OCI-LY1 (cell line): ENCODE results near the gene ESYT1.

Source experiments
- H2AFZ ChIP-seq: fragments of 200-600 bp; sonication (generic), shearing (Covaris generic); 2 replicates; pipeline ENCODE4 v1.6.0; 2014; ENCODE audit warnings: antibody characterized with exemption, mild to moderate bottlenecking, low read length
- H3F3A ChIP-seq: fragments of 200-600 bp; sonication (generic), shearing (Covaris generic); 2 replicates; pipeline ENCODE4 v1.6.0; 2014; ENCODE audit warnings: mild to moderate bottlenecking, antibody characterized with exemption, low read length, moderate library complexity; ENCODE audit not compliant: insufficient read depth
- H3K27ac ChIP-seq: fragments of 200-600 bp; sonication (generic); 2 replicates; pipeline ENCODE4 v1.5.1; 2014; ENCODE audit warnings: low read length, mixed run types, mild to moderate bottlenecking, low read depth; ENCODE audit not compliant: poor library complexity, severe bottlenecking
- H3K27me3 ChIP-seq: fragments of 200-600 bp; sonication (generic); 2 replicates; pipeline ENCODE4 v1.6.0; 2014; ENCODE audit warnings: antibody characterized with exemption, mild to moderate bottlenecking, low read length, moderate library complexity; ENCODE audit not compliant: insufficient read depth
- H3K36me3 ChIP-seq: fragments of 200-600 bp; sonication (generic); 2 replicates; pipeline ENCODE4 v1.6.1; 2014; ENCODE audit warnings: mild to moderate bottlenecking, antibody characterized with exemption, low read length, moderate library complexity, mixed read lengths; ENCODE audit not compliant: insufficient read depth
- H3K4me1 ChIP-seq: fragments of 200-600 bp; sonication (generic); 2 replicates; pipeline ENCODE4 v1.5.1; 2014; ENCODE audit warnings: mild to moderate bottlenecking, low read length, moderate library complexity; ENCODE audit not compliant: insufficient read depth, severe bottlenecking
- H3K4me2 ChIP-seq: fragments of 200-600 bp; sonication (generic), shearing (Covaris generic); 2 replicates; pipeline ENCODE4 v1.6.1; 2014; ENCODE audit warnings: low read length
- H3K4me3 ChIP-seq: fragments of 200-600 bp; sonication (generic); 2 replicates; pipeline ENCODE4 v1.5.1; 2014; ENCODE audit warnings: low read length, low read depth, mild to moderate bottlenecking, mixed read lengths; ENCODE audit not compliant: poor library complexity, severe bottlenecking
- H3K79me2 ChIP-seq: fragments of 200-600 bp; shearing (Covaris generic); 2 replicates; pipeline ENCODE4 v1.6.1; 2016; ENCODE audit warnings: mixed run types, low read length, mixed read lengths; ENCODE audit not compliant: insufficient read depth
- H3K9ac ChIP-seq: fragments of 200-600 bp; sonication (generic), shearing (Covaris generic); 2 replicates; pipeline ENCODE4 v1.6.1; 2014; ENCODE audit warnings: mild to moderate bottlenecking, low read length, mixed read lengths
- H3K9me2 ChIP-seq: fragments of 200-600 bp; sonication (generic), shearing (Covaris generic); 2 replicates; pipeline ENCODE4 v1.6.1; 2014; ENCODE audit warnings: low read depth, mild to moderate bottlenecking, low read length, mixed read lengths
- H3K9me3 ChIP-seq: fragments of 200-600 bp; shearing (Covaris generic); 2 replicates; pipeline ENCODE4 v1.6.1; 2014; ENCODE audit warnings: low read length, mixed read lengths
- H4K20me1 ChIP-seq: fragments of 200-600 bp; sonication (generic), shearing (Covaris generic); 2 replicates; pipeline ENCODE4 v1.6.0; 2016; ENCODE audit warnings: mild to moderate bottlenecking, low read length; ENCODE audit not compliant: insufficient read depth
- EZH2 ChIP-seq: fragments of 200-600 bp; sonication (generic), shearing (Covaris generic); IDR thresholded peaks from 2 replicates; pipeline ENCODE4 v1.8.0; 2017; ENCODE audit warnings: borderline replicate concordance, mixed run types, mild to moderate bottlenecking, antibody characterized with exemption, low read length, moderate library complexity, mixed read lengths
- TF ChIP-seq, protein P1 (sequence below): fragments of 200-600 bp; sonication (generic), shearing (Covaris generic); IDR thresholded peaks from 2 replicates; pipeline ENCODE4 v1.5.1; 2017; ENCODE audit warnings: mild to moderate bottlenecking, antibody characterized with exemption, low read length, moderate library complexity, mixed read lengths

ESYT1 gene

DNA sequence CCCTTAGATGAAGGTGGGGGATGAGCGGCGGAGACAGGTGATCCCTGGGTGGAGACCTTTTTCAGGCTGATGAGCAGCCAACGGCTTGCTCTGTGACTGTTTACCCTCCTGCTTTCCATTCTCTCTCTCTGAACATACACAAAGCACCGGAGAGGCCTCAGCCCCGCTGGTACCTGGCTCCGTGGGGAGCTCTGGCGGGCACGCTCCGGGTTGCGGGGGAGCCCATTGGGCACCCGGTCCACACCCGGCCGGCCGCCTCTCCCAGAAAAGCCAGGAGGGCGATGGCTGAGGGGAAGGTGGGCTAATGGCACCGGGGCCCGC lies 60.7 kb downstream of the ESYT1 start:
- H3K9ac ChIP-seq: peak overlapping the region; percentile 95
- H2AFZ ChIP-seq: no peak overlapping the region
- peak overlapping the region; percentile 57 for H3K27ac ChIP-seq
- H3F3A ChIP-seq: peaks cover 9% of the 10 kb centered on the region; the same call in 1 of the 2 replicates
- no peaks in the 10 kb centered on the region for H3K27me3 ChIP-seq
- peak overlapping the region; percentile 98 for H3K4me3 ChIP-seq
- no peaks in the 10 kb centered on the region for H3K9me2 ChIP-seq
- H4K20me1 ChIP-seq: no peaks in the 10 kb centered on the region
- H3K36me3 ChIP-seq: peaks cover 38% of the 10 kb centered on the region
- peak overlapping the region; percentile 94 for H3K4me2 ChIP-seq
- peaks cover 33% of the 10 kb centered on the region for H3K4me1 ChIP-seq
- H3K9me3 ChIP-seq: no peaks in the 10 kb centered on the region
- peaks cover 24% of the 10 kb centered on the region for H3K79me2 ChIP-seq
- no peak for TF ChIP-seq EZH2
- TF ChIP-seq, protein P1, sequence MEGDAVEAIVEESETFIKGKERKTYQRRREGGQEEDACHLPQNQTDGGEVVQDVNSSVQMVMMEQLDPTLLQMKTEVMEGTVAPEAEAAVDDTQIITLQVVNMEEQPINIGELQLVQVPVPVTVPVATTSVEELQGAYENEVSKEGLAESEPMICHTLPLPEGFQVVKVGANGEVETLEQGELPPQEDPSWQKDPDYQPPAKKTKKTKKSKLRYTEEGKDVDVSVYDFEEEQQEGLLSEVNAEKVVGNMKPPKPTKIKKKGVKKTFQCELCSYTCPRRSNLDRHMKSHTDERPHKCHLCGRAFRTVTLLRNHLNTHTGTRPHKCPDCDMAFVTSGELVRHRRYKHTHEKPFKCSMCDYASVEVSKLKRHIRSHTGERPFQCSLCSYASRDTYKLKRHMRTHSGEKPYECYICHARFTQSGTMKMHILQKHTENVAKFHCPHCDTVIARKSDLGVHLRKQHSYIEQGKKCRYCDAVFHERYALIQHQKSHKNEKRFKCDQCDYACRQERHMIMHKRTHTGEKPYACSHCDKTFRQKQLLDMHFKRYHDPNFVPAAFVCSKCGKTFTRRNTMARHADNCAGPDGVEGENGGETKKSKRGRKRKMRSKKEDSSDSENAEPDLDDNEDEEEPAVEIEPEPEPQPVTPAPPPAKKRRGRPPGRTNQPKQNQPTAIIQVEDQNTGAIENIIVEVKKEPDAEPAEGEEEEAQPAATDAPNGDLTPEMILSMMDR: no peak

DNA sequence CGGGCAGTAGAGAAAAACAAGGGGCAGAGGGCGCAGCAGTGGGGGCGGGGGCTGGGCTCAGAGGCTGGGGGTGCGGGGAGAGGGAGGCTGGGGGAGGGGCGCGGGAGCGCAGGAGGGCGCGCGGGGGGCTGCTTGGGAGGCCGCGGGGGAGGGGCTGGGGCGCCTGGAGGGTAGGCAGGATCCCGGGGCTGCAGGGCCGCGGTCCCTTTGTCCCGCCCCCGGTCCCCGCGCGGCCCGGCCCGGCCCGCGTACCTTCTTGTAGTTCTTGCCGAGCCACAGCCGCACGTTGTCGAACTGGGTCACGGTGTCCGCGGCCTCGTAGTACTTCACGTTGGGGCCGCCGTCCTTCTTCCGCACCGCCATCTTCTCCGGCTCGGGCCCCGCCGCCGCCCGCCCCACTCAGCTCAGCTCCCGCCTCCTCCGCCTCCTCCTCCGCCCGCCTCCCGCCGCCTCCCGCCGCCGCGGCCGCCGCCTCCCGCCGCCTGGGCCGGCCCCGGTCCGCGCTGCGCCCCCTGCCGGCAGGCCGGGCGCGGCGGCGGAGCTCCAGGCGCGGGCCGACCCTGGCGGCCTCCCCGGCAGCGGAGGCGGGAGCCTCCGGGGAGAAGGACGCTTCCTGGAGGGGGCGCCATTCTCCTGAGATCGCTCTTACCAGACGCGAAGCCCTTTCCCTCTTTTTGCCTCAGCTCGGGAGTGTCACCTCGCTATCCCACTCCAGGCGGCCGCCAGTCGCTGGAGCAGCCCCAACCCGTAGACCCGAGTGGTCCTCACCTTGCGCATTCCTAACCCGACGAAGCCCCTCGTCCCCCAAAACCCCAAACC lies 61.2 kb downstream of the ESYT1 start, which contains the start of gene SMARCC2:
SMARCC2 (minus strand) TSS at position 385 of the 819 bp plus-strand sequence; CDS start at position 363, 22 bp downstream.
- H3K9me3 ChIP-seq: no peaks in the 10 kb centered on the region
- peaks cover 9% of the 10 kb centered on the region; the same call in 1 of the 2 replicates for H3F3A ChIP-seq
- peak within 1 kb of the TSS; percentile 39; the same call in 1 of the 2 replicates for H2AFZ ChIP-seq
- H3K4me1 ChIP-seq: peaks cover 36% of the 10 kb centered on the region
- peak within 1 kb of the TSS; percentile 98 for H3K9ac ChIP-seq
- peak within 1 kb of the TSS; percentile 100 for H3K4me2 ChIP-seq
- H3K36me3 ChIP-seq: peaks cover 32% of the 10 kb centered on the region
- TF ChIP-seq, protein P1: peak; percentile 68
- TF ChIP-seq EZH2: no peak
- H3K79me2 ChIP-seq: peaks cover 24% of the 10 kb centered on the region
- H3K27ac ChIP-seq: peak within 1 kb of the TSS; percentile 78
- no peaks in the 10 kb centered on the region for H3K9me2 ChIP-seq
- H4K20me1 ChIP-seq: no peaks in the 10 kb centered on the region
- peak within 1 kb of the TSS; percentile 98 for H3K4me3 ChIP-seq
- no peaks in the 10 kb centered on the region for H3K27me3 ChIP-seq

DNA sequence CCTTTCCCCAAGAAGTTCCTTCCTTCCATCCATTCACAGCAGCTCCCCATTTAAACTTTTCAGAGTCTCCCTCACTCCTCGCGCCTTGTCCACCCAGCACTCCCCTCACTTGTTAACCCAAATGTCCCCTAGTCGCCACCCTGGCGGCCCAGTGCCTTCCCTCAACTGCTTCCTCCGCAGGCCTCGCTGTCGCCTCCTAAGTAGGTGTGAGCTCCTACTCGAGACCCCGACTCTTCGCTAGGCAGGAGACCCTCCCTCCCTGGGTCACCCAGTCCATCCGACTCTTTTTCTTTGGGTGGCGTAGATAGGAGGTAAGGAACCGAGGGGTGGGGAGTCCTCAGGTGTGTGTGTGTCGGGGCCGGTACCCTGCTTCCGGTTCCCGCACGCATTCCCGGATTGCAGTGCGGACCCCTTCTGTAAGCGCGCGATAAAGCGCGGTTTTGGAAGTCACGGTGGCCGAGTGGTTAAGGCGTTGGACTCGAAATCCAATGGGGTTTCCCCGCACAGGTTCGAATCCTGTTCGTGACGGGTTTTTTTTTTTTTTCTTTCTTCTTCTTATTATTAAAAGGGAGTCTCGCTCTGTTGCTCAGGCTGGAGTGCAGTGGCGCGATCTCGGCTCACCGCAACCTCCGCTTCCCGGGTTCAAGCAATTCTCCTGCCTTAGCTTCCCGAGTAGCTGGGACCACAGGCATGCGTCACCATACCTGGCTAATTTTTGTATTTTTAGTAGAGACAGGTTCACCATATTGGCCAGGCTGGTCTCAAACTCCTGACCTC lies 62.0 kb downstream of the ESYT1 start:
- H3K4me2 ChIP-seq: peak overlapping the region; percentile 100
- H3K4me3 ChIP-seq: peak overlapping the region; percentile 98
- H3K9ac ChIP-seq: peak overlapping the region; percentile 98
- peak overlapping the region; percentile 39; the same call in 1 of the 2 replicates for H2AFZ ChIP-seq
- no peak for TF ChIP-seq EZH2
- TF ChIP-seq, protein P1: no peak
- no peaks in the 10 kb centered on the region for H3K9me3 ChIP-seq
- H3F3A ChIP-seq: peaks cover 9% of the 10 kb centered on the region; the same call in 1 of the 2 replicates
- peaks cover 24% of the 10 kb centered on the region for H3K79me2 ChIP-seq
- peak overlapping the region; percentile 78 for H3K27ac ChIP-seq
- H4K20me1 ChIP-seq: no peaks in the 10 kb centered on the region
- peaks cover 37% of the 10 kb centered on the region for H3K4me1 ChIP-seq
- H3K27me3 ChIP-seq: no peaks in the 10 kb centered on the region
- no peaks in the 10 kb centered on the region for H3K9me2 ChIP-seq
- peaks cover 24% of the 10 kb centered on the region for H3K36me3 ChIP-seq
